HEK293 (cell line): ENCODE measurements around the gene ZNF536.
A peak's percentile ranks its signal among the peaks of the same experiment; 100 is the strongest.

Experiments used
- CTCF ChIA-PET: fragments of 350-600 bp; formaldehyde crosslinking; extraction: SDS; loops from one replicate; lab custom pipeline; 2021; ENCODE audit warnings: antibody characterized with exemption; lab: Yijun Ruan, JAX
- POLR2A ChIA-PET: fragments of 300-600 bp; formaldehyde crosslinking; extraction: SDS; loops from one replicate; lab custom pipeline; 2020; ENCODE audit warnings: antibody characterized with exemption, inconsistent platforms; lab: Yijun Ruan, JAX
- H3K27ac ChIP-seq: fragments of 200-500 bp; sonication (Bioruptor generic); 2 replicates; pipeline ENCODE4 v1.5.1; 2014; ENCODE audit warnings: low read depth, low read length, control low read depth, inconsistent platforms; ENCODE audit errors: extremely low read depth
- H3K36me3 ChIP-seq, 2 experiments: fragments of 200-500 bp in 1 of 2; sonication (Bioruptor generic) in 1 of 2; 1 replicate in 1 of 2; 2 replicates in 1 of 2; pipeline ENCODE4 v1.5.1; 2014 to 2017; ENCODE audit warnings: inconsistent platforms in 2 of 2, low read length in 2 of 2; ENCODE audit not compliant: control insufficient read depth in 2 of 2, insufficient read depth in 1 of 2
- H3K4me1 ChIP-seq: fragments of 200-500 bp; sonication (Bioruptor generic); 2 replicates; pipeline ENCODE4 v1.5.1; 2014; ENCODE audit warnings: mild to moderate bottlenecking, low read length, inconsistent platforms; ENCODE audit not compliant: control insufficient read depth, insufficient read depth
- H3K4me3 ChIP-seq: 2 replicates; pipeline ENCODE4 v1.5.1; 2011; ENCODE audit warnings: low read depth, mild to moderate bottlenecking, control low read depth, low read length, moderate library complexity
- H3K9me3 ChIP-seq: fragments of 200-500 bp; sonication (Bioruptor generic); 2 replicates; pipeline ENCODE4 v1.5.1; 2014; ENCODE audit warnings: low read depth, low read length, inconsistent platforms; ENCODE audit not compliant: control insufficient read depth, insufficient read depth
- GLIS1 ChIP-seq: fragments of 450-650 bp; formaldehyde crosslinking; IDR thresholded peaks from 2 replicates; pipeline ENCODE4 v1.5.1; 2016; ENCODE audit warnings: missing biosample characterization, missing genetic modification characterization
- HOXC10 ChIP-seq: sonication (generic); formaldehyde crosslinking; IDR thresholded peaks from 2 replicates; pipeline ENCODE4 v1.8.1; 2023; ENCODE audit warnings: mild to moderate bottlenecking, missing genetic modification reagents
- RBAK ChIP-seq: fragments of 450-650 bp; formaldehyde crosslinking; IDR thresholded peaks from 2 replicates; pipeline ENCODE4 v1.5.1; 2016; ENCODE audit warnings: missing biosample characterization, missing genetic modification characterization
- SP2 ChIP-seq: fragments of 450-650 bp; formaldehyde crosslinking; IDR thresholded peaks from 2 replicates; pipeline ENCODE4 v1.5.1; 2016; ENCODE audit warnings: missing biosample characterization, missing genetic modification characterization
- TCF7L2 ChIP-seq: IDR thresholded peaks from 2 replicates; pipeline ENCODE4 v1.6.1; 2011; ENCODE audit warnings: low read depth, mild to moderate bottlenecking, inconsistent platforms, low read length, moderate library complexity, borderline replicate concordance
- ZFP41 ChIP-seq: fragments of 450-650 bp; formaldehyde crosslinking; IDR thresholded peaks from 2 replicates; pipeline ENCODE4 v1.5.1; 2016; ENCODE audit warnings: missing biosample characterization, missing genetic modification characterization, borderline replicate concordance
- ZIC2 ChIP-seq: fragments of 450-650 bp; formaldehyde crosslinking; IDR thresholded peaks from 2 replicates; pipeline ENCODE4 v1.5.1; 2016; ENCODE audit warnings: missing biosample characterization, missing genetic modification characterization
- ZNF114 ChIP-seq: fragments of 450-650 bp; formaldehyde crosslinking; IDR thresholded peaks from 2 replicates; pipeline ENCODE4 v1.5.0; 2017; ENCODE audit warnings: missing biosample characterization, missing genetic modification characterization
- ZNF16 ChIP-seq: fragments of 450-650 bp; formaldehyde crosslinking; IDR thresholded peaks from 2 replicates; pipeline ENCODE4 v1.5.1; 2016; ENCODE audit warnings: low read depth, missing biosample characterization, missing genetic modification characterization
- ZNF266 ChIP-seq: fragments of 450-650 bp; formaldehyde crosslinking; IDR thresholded peaks from 2 replicates; pipeline ENCODE4 v1.5.1; 2016; ENCODE audit warnings: missing biosample characterization, missing genetic modification characterization, low read depth
- ZNF302 ChIP-seq: fragments of 450-650 bp; formaldehyde crosslinking; IDR thresholded peaks from 2 replicates; pipeline ENCODE4 v1.5.1; 2016; ENCODE audit warnings: missing biosample characterization, missing genetic modification characterization, low read depth
- ZNF391 ChIP-seq: fragments of 450-650 bp; formaldehyde crosslinking; IDR thresholded peaks from 2 replicates; pipeline ENCODE4 v1.5.1; 2016; ENCODE audit warnings: low read depth, missing biosample characterization, missing genetic modification characterization, borderline replicate concordance
- ZNF747 ChIP-seq: fragments of 450-650 bp; formaldehyde crosslinking; IDR thresholded peaks from 2 replicates; pipeline ENCODE4 v1.5.1; 2016; ENCODE audit warnings: missing biosample characterization, missing genetic modification characterization
- ZNF768 ChIP-seq: fragments of 450-650 bp; formaldehyde crosslinking; IDR thresholded peaks from 2 replicates; pipeline ENCODE4 v1.5.1; 2018; ENCODE audit warnings: missing biosample characterization, mild to moderate bottlenecking, missing genetic modification characterization
- ZNF776 ChIP-seq: fragments of 450-650 bp; formaldehyde crosslinking; IDR thresholded peaks from 2 replicates; pipeline ENCODE4 v1.5.0; 2017; ENCODE audit warnings: missing biosample characterization, missing genetic modification characterization, borderline replicate concordance
- ZNF792 ChIP-seq: fragments of 450-650 bp; formaldehyde crosslinking; IDR thresholded peaks from 2 replicates; pipeline ENCODE4 v1.5.1; 2016; ENCODE audit warnings: missing biosample characterization, missing genetic modification characterization
- TF ChIP-seq, protein P1 (sequence below): fragments of 450-650 bp; formaldehyde crosslinking; conservative IDR thresholded peaks from 2 replicates; pipeline ENCODE4 v1.5.1; 2016; ENCODE audit warnings: low read depth, missing biosample characterization, missing genetic modification characterization
- TF ChIP-seq, protein P2 (sequence below): fragments of 450-650 bp; formaldehyde crosslinking; IDR thresholded peaks from 2 replicates; pipeline ENCODE4 v1.5.1; 2016; ENCODE audit warnings: missing biosample characterization, missing genetic modification characterization
- TF ChIP-seq, protein P3 (sequence below): fragments of 450-650 bp; formaldehyde crosslinking; IDR thresholded peaks from 2 replicates; pipeline ENCODE4 v1.5.1; 2017; ENCODE audit warnings: missing biosample characterization, missing genetic modification characterization
- TF ChIP-seq, protein P4 (sequence below): fragments of 450-650 bp; formaldehyde crosslinking; IDR thresholded peaks from 2 replicates; pipeline ENCODE4 v1.5.1; 2016; ENCODE audit warnings: missing biosample characterization, missing genetic modification characterization
- TF ChIP-seq, protein P5 (sequence below): fragments of 450-650 bp; formaldehyde crosslinking; IDR thresholded peaks from 2 replicates; pipeline ENCODE4 v1.5.1; 2016; ENCODE audit warnings: missing biosample characterization, missing genetic modification characterization
- TF ChIP-seq, protein P6 (sequence below): fragments of 450-650 bp; formaldehyde crosslinking; IDR thresholded peaks from 2 replicates; pipeline ENCODE4 v1.5.1; 2017; ENCODE audit warnings: missing biosample characterization, mild to moderate bottlenecking, missing genetic modification characterization, moderate library complexity

The ZNF536 gene

DNA sequence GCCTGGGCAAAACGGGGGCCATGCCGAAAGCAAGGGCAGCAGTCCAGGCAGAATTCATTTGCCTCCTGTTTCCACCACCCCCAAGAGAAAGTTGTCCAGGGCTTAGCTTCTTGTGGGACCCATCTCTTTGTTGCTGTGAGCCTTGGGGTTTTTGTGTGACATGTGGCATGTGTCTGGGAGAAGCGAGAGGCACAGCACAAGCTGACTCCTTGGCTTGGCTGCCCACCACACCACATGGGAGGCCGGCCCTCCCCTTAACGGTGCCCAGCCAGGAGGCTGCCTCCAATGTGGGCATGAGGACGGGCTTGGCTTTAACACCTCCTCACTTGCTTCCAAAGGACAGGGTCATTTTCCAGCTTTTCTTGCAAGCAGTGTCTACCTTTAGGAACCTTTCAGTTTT, 81.6 kb downstream of the ZNF536 start (continued):
- TF ChIP-seq, protein P1, sequence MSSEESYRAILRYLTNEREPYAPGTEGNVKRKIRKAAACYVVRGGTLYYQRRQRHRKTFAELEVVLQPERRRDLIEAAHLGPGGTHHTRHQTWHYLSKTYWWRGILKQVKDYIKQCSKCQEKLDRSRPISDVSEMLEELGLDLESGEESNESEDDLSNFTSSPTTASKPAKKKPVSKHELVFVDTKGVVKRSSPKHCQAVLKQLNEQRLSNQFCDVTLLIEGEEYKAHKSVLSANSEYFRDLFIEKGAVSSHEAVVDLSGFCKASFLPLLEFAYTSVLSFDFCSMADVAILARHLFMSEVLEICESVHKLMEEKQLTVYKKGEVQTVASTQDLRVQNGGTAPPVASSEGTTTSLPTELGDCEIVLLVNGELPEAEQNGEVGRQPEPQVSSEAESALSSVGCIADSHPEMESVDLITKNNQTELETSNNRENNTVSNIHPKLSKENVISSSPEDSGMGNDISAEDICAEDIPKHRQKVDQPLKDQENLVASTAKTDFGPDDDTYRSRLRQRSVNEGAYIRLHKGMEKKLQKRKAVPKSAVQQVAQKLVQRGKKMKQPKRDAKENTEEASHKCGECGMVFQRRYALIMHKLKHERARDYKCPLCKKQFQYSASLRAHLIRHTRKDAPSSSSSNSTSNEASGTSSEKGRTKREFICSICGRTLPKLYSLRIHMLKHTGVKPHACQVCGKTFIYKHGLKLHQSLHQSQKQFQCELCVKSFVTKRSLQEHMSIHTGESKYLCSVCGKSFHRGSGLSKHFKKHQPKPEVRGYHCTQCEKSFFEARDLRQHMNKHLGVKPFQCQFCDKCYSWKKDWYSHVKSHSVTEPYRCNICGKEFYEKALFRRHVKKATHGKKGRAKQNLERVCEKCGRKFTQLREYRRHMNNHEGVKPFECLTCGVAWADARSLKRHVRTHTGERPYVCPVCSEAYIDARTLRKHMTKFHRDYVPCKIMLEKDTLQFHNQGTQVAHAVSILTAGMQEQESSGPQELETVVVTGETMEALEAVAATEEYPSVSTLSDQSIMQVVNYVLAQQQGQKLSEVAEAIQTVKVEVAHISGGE (tag by site-specific recombination): no peak
- TF ChIP-seq, protein P2, sequence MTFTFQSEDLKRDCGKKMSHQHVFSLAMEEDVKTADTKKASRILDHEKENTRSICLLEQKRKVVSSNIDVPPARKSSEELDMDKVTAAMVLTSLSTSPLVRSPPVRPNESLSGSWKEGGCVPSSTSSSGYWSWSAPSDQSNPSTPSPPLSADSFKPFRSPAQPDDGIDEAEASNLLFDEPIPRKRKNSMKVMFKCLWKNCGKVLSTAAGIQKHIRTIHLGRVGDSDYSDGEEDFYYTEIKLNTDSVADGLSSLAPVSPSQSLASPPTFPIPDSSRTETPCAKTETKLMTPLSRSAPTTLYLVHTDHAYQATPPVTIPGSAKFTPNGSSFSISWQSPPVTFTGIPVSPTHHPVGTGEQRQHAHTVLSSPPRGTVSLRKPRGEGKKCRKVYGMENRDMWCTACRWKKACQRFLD (tag by site-specific recombination): no peak
- TF ChIP-seq, protein P3, sequence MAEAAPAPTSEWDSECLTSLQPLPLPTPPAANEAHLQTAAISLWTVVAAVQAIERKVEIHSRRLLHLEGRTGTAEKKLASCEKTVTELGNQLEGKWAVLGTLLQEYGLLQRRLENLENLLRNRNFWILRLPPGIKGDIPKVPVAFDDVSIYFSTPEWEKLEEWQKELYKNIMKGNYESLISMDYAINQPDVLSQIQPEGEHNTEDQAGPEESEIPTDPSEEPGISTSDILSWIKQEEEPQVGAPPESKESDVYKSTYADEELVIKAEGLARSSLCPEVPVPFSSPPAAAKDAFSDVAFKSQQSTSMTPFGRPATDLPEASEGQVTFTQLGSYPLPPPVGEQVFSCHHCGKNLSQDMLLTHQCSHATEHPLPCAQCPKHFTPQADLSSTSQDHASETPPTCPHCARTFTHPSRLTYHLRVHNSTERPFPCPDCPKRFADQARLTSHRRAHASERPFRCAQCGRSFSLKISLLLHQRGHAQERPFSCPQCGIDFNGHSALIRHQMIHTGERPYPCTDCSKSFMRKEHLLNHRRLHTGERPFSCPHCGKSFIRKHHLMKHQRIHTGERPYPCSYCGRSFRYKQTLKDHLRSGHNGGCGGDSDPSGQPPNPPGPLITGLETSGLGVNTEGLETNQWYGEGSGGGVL: no peak
- no peak for TF ChIP-seq ZNF391 (tag by site-specific recombination)
- no peak for TF ChIP-seq HOXC10 (CRISPR knock-in tag)
- no peak for TF ChIP-seq ZNF302 (tag by site-specific recombination)
- no peak for TF ChIP-seq SP2 (tag by site-specific recombination)
- TF ChIP-seq, protein P4, sequence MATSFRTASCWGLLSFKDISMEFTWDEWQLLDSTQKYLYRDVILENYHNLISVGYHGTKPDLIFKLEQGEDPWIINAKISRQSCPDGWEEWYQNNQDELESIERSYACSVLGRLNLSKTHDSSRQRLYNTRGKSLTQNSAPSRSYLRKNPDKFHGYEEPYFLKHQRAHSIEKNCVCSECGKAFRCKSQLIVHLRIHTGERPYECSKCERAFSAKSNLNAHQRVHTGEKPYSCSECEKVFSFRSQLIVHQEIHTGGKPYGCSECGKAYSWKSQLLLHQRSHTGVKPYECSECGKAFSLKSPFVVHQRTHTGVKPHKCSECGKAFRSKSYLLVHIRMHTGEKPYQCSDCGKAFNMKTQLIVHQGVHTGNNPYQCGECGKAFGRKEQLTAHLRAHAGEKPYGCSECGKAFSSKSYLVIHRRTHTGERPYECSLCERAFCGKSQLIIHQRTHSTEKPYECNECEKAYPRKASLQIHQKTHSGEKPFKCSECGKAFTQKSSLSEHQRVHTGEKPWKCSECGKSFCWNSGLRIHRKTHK: no peak
- no peak for TF ChIP-seq ZNF768 (tag by site-specific recombination)

DNA sequence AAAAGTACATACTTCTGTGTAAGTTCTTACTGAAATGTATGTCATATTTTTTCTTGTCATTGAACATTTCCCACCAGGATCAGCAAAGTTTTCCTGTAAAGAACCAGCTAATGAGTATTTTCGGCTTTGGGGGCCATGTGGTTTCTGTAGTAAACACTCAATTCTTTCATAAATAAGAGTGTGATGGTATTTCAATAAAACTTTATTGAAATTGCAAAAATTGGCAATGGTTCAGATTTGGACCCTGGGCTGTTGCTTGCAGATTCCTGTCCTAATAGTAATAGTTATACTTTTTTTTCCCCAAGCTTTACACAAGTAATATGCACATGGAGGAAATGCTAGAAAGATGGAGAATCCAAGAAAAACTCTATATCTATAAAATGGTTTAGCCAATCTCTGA, 83.7 kb downstream of the ZNF536 start:
- no peaks in the 10 kb centered on the region for H3K9me3 ChIP-seq
- ChIA-PET POLR2A (no interaction called here), CTCF (no interaction called here)
- no peak overlapping the region for H3K4me3 ChIP-seq
- no peak overlapping the region for H3K27ac ChIP-seq
- no peaks in the 10 kb centered on the region; a peak in 1 of 3 replicates for H3K36me3 ChIP-seq
- no peak for TF ChIP-seq ZNF16 (tag by site-specific recombination)
- no peak for TF ChIP-seq ZNF776 (tag by site-specific recombination)
- no peak for TF ChIP-seq ZFP41 (tag by site-specific recombination)
- no peak for TF ChIP-seq TCF7L2
- no peak for TF ChIP-seq RBAK (tag by site-specific recombination)
- TF ChIP-seq ZNF747: no peak
- TF ChIP-seq ZNF266 (tag by site-specific recombination): no peak
- no peaks in the 10 kb centered on the region for H3K4me1 ChIP-seq

DNA sequence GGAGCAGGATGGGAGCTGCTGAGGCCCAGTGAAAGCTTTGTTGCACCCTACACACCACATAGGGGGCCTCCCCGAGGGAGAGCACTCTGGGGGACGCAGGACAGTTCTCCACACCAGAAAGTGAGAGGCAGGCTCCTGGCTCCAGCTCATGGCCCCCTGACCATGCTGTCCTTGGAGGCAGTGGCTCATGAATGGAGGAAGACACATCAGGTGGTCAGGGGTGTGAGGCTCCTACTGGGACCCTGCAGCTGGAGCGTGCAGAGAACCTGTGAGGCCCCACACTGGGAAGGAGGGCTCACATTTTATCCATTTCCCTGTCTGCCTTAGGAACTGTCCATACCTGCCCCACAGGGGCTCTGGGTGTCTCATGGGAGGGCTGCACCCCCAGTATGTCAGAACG, 85.3 kb downstream of the ZNF536 start:
- POLR2A ChIA-PET: no interaction called here
- Histone ChIP-seq H3K36me3 (no peaks in the 10 kb centered on the region; a peak in 1 of 3 replicates), H3K4me1 (no peaks in the 10 kb centered on the region), H3K9me3 (no peaks in the 10 kb centered on the region), H3K4me3 (no peak overlapping the region), H3K27ac (no peak overlapping the region)
- TF ChIP-seq ZIC2 (tag by site-specific recombination): peak; percentile 92
- no peak for TF ChIP-seq ZNF792 (tag by site-specific recombination)
- TF ChIP-seq, protein P5, sequence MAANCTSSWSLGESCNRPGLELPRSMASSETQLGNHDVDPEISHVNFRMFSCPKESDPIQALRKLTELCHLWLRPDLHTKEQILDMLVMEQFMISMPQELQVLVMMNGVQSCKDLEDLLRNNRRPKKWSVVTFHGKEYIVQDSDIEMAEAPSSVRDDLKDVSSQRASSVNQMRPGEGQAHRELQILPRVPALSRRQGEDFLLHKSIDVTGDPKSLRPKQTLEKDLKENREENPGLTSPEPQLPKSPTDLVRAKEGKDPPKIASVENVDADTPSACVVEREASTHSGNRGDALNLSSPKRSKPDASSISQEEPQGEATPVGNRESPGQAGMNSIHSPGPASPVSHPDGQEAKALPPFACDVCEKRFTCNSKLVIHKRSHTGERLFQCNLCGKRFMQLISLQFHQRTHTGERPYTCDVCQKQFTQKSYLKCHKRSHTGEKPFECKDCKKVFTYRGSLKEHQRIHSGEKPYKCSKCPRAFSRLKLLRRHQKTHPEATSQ (tag by site-specific recombination): no peak
- TF ChIP-seq ZNF114 (tag by site-specific recombination): no peak
- TF ChIP-seq, protein P6, sequence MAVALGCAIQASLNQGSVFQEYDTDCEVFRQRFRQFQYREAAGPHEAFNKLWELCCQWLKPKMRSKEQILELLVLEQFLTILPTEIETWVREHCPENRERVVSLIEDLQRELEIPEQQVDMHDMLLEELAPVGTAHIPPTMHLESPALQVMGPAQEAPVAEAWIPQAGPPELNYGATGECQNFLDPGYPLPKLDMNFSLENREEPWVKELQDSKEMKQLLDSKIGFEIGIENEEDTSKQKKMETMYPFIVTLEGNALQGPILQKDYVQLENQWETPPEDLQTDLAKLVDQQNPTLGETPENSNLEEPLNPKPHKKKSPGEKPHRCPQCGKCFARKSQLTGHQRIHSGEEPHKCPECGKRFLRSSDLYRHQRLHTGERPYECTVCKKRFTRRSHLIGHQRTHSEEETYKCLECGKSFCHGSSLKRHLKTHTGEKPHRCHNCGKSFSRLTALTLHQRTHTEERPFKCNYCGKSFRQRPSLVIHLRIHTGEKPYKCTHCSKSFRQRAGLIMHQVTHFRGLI: no peak
- TF ChIP-seq GLIS1: peak; percentile 23; the same call in 1 of the 2 replicates
- CTCF ChIA-PET: interaction anchor here (0.6 to 0.7 kb wide), 3 partner anchors 31 to 355 kb away, joined by 3 to 4 read pairs (median 3); no protein-coding TSS in a partner anchor
